GM19452 (cell line): ENCODE results near the gene KBTBD13.
"Not testable (repeated sequence)": the region's sequence is repeated elsewhere in the genome, so short reads cannot be mapped to it uniquely, and the experiment has no call there.

ENCODE experiments used
- ATAC-seq: cut with Tn5 transposase; IDR thresholded peaks from one replicate; pipeline ENCODE4 v1.9.1; 2021; ENCODE audit not compliant: unreplicated experiment

KBTBD13 gene

DNA sequence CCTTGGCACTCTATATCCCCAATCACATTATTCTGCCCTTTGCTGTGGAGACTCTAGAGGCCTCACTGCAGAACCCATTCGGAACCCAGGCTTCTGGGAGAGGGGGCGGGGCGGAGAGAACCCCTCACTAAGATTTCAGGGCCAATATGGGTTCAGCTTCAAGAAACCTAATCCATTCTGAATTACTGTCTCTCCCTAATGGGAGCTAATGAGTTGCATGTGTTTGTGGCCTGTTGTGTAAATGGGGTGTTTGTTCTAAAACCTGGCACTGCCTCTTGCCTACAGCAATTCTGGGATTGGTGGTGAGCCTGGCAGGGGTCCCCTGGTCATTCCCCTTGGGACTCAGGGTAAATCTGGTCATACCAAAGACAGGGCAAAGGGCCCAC, 8.2 kb upstream of the KBTBD13 start:
- no peak for ATAC-seq

DNA sequence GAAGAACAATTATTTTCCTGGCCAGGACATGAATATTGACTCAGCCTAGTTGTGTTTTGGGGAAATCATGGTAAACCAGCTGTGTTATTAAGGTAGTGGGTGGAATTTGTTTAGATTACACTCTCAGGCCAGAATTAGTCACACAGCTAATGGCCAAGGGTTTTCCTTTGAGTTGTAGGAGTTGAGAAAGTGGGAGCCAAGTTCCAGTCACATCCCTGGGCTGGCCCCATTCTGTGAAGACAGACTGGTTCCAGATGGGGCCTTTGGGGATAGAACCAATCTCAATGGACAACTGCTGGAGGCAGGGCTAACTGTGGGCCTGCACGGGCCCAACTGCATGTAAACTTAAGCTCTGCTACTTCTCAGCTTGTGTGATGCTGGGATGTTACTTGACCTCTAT, 7.4 kb upstream of the KBTBD13 start:
- no peak for ATAC-seq

DNA sequence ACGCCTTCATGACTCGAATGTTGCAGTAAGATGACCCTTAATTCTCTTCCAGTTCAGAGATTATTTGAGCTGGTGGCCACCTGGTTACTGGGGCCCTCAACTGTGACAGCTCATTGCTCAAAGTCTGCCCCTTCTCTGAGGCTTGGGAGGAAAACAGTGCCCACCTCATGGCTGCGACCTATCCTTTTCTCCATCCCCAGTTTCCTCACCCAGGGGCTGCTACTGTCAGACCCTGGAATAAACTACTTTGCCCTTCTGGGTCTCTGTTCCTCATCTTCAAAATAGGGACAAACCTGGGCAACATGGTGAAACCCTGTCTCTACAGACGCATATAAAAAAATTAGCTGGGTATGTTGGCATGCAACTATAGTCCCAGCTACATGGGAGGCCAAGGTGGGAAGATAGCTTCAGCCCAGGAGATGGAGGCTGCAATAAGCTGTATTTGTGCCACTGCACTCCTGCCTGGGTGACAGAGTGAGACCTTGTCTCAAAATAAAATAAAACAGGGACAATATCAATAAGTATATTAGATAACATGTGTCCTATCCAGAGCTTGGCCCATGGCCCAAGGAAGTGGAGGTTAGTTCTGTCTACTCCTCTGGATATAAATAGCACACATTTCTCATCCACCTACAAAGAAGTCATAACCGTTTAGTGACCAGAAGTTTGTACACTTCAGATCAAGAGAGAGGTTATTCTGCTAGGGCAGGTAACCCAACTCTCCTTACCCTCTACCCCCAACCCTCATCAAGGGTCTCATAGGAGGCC, 6.6 kb upstream of the KBTBD13 start:
- no peak for ATAC-seq

DNA sequence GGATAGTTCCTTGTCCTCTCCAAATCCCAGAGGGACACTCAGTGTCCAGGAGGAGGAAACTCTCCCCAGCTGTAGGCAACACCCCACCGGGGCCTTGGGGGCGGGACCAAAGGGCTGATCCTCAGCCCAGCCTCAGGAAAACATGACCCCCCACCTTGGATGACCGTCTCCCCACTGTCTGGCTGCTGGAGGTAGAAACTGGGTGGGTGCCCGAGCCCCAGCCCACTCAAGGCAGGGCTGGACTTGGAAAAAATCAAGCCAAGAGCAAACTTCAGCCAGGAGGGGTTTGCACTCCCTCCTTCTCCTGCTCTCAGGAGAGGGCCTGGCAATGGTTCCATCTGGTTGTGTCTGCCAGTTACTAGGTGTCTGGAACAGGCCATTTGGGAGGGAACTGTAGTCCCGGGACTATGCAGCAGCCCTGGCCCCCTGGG, 5.2 kb upstream of the KBTBD13 start:
- no peak for ATAC-seq

DNA sequence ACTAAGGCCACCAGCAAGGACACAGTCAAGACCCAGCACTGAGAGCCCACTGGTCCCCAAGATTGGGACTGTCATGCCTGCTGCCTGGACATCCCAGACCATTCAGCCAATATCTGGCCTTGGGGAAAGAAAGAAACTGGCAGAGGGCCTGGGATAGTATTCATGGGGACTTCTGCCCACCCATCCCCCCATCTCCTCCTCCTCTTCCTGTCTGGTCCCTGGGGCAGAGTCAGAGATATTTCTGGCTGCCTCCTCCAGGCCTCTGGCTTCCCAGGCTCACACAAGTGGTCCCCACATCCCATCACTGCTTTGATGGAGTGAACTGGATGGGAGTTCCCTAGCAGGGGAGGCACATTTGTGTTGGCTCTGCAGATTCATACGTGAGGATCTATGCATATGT, 4.5 kb upstream of the KBTBD13 start:
- no peak for ATAC-seq

DNA sequence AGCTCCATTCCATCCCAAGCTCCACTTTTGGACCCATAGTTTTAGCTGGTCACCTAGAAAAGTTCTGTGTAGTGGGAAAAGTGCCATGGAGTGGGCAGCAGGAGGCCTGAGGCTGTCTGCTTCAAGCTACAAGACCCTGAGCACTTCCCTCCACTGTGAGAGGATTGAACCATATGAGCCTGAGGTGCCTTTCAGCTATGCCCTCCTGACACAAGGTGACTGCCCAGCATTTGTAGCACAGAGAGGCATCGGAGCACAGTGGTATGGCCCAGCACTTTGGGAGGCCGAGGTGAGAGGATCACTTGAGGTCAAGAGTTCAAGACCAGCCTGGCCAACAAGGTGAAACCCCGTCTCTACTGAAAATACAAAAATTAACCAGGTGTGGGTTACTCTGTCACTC, 3.9 kb upstream of the KBTBD13 start:
- ATAC-seq = no peak

DNA sequence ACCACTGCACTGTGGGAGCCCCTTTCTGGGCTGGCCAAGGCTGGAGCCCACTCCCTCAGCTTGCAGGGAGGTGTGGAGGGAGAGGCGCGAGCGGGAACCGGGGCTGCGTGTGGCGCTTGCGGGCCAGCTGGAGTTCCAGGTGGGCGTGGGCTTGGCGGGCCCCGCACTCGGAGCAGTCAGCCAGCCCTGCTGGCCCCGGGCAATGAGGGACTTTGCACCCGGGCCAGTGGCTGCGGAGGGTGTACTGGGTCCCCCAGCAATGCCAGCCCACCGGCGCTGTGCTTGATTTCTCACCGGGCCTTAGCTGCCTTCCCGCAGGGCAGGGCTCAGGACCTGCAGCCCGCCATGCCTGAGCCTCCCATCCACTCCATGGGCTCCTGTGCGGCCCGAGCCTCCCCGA, 1.6 kb upstream of the KBTBD13 start:
- not testable (repeated sequence) for ATAC-seq

DNA sequence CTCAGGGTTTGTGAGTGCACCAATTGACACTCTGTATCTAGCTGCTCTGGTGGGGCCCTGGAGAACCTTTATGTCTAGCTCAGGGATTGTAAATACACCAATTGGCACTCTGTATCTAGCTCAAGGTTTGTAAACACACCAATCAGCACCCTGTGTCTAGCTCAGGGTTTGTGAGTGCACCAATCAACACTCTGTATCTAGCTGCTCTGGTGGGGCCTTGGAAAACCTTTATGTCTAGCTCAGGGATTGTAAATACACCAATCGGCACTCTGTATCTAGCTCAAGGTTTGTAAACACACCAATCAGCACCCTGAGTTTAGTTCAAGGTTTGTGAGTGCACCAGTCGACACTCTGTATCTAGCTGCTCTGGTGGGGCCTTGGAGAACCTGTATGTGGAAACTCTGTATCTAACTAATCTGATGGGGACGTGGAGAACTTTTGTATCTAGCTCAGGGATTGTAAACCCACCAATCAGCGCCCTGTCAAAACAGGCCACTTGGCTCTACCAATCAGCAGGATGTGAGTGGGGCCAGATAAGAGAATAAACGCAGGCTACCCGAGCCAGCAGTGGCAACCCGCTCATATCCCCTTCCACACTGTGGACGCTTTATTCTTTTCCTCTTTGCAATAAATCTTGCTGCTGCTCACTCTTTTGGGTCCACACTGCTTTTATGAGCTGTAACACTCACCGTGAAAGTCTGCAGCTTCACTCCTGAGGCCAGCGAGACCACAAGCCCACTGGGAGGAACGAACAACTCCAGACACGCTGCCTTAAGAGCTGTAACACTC, 745 bp upstream of the KBTBD13 start:
- ATAC-seq = not testable (repeated sequence)

DNA sequence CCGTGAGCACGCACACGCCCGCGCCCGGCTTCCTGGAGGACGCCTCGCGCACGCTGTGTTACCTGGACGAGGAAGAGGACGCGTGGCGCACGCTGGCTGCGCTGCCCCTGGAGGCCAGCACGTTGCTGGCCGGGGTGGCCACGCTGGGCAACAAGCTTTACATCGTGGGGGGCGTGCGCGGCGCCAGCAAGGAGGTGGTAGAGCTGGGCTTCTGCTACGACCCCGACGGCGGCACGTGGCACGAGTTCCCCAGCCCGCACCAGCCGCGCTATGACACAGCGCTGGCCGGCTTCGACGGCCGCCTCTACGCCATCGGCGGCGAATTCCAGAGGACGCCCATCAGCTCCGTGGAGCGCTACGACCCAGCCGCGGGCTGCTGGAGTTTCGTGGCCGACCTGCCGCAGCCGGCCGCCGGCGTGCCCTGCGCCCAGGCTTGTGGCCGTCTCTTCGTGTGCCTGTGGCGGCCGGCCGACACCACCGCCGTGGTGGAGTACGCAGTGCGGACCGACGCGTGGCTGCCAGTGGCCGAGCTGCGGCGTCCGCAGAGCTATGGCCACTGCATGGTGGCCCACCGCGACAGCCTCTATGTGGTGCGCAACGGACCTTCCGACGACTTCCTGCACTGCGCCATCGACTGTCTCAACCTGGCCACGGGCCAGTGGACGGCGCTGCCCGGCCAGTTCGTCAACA, 890 bp downstream of the KBTBD13 start:
- no peak for ATAC-seq

DNA sequence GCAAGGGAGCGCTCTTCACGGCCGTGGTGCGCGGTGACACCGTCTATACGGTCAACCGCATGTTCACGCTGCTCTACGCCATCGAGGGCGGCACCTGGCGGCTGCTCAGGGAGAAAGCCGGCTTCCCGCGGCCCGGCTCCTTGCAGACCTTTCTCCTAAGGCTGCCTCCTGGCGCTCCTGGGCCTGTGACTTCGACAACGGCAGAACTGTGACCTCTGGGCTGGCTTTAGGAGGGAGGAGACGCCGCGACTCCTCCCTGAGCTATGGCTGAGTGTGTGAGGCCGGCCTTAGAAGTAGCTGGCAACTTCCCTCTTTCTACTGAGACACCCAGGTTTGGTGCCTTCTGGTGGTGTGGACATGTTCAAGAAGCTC, 1.4 kb downstream of the KBTBD13 start:
- ATAC-seq = no peak

DNA sequence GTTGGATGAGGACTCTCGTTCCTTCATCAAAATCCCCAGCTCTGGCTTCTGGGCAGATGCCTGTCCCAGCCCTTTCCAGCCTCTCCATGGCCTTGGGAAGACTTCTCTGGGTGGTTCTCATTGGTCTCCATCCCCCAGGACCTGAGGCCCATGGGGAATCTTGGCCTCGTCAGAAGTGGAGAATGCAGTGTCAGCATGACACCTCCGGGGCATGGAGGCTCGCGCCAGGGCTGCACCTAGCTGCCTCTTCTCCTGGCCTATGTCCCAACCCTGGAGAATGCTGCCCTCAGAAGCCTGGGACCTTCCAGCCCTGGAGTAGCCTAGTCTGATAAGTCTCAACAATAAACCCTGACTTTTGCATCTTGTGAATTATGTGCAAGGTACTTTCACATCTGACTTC, 3.0 kb downstream of the KBTBD13 start:
- no peak for ATAC-seq

DNA sequence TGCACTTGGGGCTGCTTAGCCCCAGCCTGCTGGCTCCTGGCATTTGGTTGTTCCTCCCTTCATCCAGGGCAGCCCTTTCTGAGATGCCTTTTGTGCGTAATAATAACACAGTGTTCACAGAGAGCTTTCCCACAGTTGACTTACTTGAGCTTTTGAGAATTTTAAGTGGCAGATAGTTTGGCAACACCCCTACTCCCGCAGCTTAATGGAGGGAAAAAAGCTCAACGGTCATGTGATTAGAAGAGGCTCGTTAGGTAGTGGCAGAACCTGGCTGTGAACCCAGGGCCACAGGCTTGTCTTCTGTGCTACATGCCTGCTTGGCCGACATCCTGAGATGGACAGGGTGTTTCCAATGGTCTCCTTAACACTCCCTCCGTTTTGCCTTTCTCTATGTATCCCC, 4.7 kb downstream of the KBTBD13 start:
- ATAC-seq = no peak

DNA sequence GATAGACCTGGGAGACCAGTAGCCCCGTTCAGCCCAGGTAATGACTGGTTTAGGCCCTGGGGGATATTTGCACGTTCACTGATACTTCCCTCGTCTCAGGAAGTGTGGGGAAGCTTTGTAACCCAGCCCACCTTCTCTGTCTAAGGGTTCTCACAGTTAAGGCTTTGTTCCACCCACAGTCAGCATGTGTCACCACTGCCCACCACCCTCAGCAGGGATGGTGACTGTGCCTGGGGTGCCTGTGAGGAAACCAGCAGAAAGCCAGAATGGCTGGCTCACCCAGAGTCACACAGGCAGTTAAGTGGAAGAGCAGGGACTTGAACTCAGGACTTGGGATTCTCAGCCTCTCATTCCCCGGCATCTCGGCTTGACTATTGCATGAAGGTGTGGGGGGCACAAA, 5.2 kb downstream of the KBTBD13 start:
- no peak for ATAC-seq

DNA sequence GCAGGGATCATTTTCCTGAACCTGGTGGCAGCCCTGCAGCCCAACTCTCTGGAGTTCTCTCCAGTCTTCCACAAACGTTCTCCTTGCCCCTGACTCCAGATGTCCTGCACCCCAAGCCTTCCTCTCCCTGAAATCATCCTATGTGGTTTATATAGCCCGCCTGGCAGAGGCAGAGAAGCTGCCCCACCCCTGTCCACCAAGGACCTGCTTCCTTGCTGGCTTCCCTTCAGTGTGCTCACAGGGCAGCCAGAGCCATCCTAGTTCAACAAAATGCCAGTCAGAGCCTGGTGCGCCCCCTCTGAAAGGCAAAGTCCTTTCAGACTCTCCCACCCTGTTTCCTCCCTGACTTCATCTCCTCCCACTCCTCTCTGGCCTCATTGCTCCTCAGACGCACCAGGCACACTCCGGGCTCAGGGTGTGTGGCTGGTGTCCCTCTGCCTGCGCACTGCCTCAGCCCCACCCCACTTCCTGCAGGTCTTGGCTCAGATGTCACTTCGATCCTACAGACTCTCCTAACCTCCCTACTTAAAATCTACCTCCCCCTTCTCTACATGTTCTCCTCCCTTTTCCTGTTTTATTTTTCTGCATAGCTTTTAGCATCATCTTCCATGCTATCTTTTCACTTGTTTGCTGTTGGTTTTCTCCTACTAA, 5.9 kb downstream of the KBTBD13 start:
- ATAC-seq = no peak

DNA sequence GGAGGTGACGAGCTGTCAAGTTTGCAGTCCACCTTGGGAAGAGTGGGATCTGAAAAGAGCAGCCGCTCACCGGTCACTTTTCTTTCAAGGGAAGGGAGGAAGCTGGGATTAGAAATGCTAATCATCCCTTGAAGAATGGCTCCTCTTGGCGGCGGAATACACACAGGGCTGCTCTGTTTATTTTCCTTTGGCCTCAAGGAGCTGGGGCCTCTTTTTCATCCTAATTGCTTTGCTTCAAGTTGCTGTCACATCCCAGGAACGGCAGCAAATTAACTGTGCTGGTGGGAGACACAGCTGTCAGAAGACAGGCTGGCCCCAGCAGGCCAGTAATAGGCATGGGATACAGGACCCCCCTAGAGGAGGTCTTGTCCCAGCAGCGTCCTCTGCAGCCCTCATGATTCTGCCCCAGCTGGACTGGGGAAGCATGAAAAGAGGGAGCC, 6.7 kb downstream of the KBTBD13 start:
- no peak for ATAC-seq

DNA sequence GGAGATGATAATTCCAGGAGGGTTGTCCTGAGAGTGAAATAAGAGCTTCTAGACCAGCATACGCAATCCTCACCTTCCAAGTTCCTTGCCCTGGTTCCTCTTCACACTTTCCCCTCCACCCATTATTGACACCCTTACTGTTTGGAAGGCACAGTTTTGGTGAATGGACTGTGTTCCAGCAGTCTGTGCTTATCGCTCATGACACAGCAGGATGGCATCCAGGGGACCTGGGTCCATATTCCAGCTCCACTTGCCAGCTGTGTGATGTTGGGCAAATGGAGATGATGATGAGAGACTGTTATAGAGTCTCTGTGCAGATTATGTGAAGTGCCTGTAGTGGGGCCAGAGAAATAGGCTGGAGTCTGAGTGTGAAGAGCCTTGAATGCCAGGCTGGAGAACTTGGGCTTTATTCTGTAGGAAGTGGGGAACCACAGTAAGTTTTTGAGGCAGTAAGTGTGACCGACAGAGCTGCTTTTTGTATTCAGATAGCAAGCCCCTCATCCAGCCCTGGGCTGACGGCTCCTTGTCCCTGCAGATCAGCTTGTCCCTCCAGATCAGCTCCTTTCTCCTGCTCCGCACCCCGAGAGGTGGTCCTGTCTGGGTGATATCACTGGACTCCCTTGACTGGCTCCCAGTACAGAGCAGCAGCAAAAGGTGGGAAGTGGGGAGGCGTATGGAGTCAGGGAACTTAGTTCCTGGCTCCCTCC, 8.1 kb downstream of the KBTBD13 start:
- no peak for ATAC-seq

DNA sequence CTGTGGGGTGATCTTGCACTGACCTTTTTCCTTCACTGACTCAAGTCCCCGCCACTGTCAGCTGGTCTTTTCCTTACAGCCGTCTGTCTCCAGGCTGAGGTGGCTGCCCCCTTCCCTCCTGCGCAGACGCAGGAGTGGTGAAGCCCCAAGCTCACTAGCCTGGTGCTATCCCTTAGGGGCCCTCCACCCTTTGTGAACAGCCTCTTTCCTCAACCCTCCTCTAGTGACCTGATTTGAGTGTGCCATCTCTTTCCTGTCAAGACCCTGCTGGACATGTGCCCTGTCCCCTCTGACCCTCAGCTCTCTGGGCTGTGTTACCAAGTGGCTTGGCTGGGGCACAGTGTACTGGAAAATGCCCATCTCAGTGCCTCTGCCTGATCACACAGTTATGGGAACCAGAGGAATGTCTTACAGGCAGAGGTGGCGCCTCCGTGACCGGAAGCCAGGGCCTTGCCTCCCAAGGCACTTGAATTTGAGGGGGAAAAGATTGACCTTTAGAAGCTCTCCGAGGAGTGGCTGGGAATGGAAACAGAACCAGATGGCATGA, 8.7 kb downstream of the KBTBD13 start:
- no peak for ATAC-seq

DNA sequence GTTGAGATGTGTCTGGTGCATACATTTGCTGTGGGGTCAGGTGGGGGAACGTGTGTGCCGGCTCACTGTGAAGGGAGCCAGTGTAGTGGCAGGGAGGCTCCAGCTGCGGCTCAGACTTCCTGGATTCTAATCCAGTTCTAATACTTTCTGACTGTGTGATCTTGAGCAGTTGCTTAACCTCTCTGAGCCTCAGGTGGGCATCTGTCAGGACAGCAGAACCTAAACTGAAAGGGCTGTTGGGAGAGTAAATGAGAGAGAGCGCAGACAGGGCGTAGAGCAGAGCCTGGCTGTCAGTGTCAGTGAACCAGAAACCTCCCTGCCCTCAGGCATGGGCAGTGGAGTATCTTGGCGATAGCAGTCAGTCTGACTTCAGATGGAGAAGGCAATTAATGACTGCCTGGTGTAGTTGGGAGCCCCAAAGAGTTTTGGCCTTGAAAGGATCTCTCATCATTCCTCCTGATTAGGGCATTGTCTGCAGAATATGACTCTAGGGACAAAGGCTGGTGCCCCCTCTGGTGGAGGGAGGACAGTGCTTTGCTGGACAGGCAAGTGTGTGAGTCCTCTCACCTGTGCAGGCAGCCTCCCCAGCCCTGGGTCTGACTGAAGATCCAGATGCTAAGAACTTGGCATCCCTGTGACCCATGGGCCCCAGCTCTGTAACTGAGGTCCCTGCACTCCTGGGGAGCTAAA, 9.6 kb downstream of the KBTBD13 start:
- ATAC-seq = no peak

DNA sequence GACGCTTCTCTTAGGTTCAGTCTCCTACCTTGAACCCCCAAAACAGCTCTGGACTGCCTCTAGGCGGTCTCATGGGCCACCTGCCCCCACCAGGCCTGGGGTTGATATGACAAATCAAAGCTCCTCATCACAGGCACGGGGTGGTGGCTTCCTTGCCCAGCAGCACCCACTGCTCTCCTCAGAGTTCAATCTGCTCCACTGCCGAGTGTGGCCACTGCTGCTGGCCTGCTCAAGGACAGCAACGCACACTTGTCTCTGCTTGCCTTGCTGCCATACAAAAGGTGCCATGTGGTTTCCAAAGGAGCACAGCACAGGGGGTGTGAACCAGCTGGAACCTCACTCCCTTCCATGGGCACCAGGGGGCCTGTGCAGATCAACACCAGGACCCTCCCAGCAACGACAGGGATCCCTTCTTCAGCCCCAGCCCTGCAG, 10.2 kb downstream of the KBTBD13 start:
- no peak for ATAC-seq

DNA sequence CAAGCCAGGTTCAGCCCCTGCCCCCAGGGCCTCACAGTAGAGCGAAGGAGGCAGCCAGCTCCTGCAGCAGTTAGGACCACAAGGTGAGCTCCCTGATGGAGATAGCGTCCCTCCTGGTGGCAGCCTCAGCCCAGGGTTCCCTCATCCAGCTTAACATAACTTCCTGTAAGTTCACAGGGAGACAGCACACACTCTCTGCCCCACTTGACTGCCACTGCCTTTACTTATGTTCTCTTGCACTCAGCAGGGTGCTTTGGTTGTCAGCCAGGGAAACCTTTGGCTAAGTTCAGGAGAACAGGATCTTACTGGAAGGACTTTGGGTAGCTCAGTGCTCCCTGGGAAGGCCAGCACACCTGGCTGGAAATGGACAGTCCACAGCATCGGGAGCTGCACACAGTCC, 10.9 kb downstream of the KBTBD13 start:
- no peak for ATAC-seq
